Measurements from ENCODE around the gene CPEB3. TPM values are rescaled to one million over a fixed set of nuclear protein-coding genes. Genes with fewer than 3 reads are reported as not detected.

Gene CPEB3
- total and polyA plus RNA-seq, 9 of the 15 experiments (the other 6 are each of a cell fraction or from before 2014, with no cell fraction given): 0.15 to 1.2 (median 0.51) TPM

DNA sequence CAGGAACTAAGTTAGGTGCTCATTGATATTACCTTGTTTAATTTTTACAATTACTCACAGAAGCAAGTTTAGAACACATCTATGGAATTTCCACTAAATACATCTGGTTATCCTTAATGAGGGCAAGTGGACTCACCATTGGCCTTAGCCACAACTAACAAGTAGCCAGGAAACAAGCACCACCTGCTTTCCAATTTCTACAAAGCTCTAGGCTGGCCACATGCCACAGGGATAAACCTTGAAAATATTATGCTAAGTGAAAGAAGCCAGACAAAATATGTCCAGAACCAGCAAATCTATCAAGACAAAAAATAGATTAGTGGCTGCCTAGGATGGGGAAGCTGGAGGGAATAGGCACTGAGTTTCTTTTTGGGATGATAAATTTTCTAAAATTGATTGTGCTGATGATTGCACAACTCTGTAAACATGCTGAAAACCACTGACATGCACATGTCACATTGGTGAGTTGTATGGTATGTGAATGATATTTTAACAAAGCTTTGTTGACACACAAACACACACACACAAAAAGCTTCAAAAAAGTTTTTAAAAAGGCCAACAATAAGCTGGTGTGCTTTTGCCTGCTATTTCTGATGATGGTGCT, 179.4 kb downstream of the CPEB3 start:
- DNase-seq (ENCODE audit: extremely low read depth in 1 of 4, low spot score in 3 of 4) (no peak), ATAC-seq (no peak), FAIRE-seq (no peak)
- Histone ChIP-seq H3K9me3 (replicated peaks; ENCODE audit: control insufficient read depth, insufficient read depth, low read depth, low read length) (no peaks in the 10 kb centered on the region), H3K79me2 (ENCODE audit: control insufficient read depth, insufficient read depth, low read length) (no peaks in the 10 kb centered on the region), H3K27ac (ENCODE audit: extremely low read depth, low read depth, low read length) (no peak overlapping the region), H3K4me2 (ENCODE audit: insufficient read depth, low read length) (no peak overlapping the region), H4K20me1 (replicated peaks; ENCODE audit: control insufficient read depth, insufficient read depth, low read length) (no peaks in the 10 kb centered on the region), H3K9me1 (ENCODE audit: control insufficient read depth, insufficient read depth, low read length) (no peaks in the 10 kb centered on the region), H3K4me3 (no peak overlapping the region), H3K4me1 (replicated peaks in 1 of 2; ENCODE audit: control insufficient read depth in 2 of 2, insufficient read depth in 2 of 2, low read length in 2 of 2) (peaks cover 0 to 15% of the 10 kb centered on the region in 2 experiments; a peak in 3 of 5 replicates), H3K27me3 (ENCODE audit: control insufficient read depth in 2 of 2, insufficient read depth in 2 of 2, low read length in 2 of 2) (no peaks in the 10 kb centered on the region), H3K9ac (ENCODE audit: insufficient read depth in 1 of 2, low read depth in 2 of 2, low read length in 2 of 2) (no peak overlapping the region), H3K36me3 (ENCODE audit: control insufficient read depth, insufficient read depth, low read length) (no peaks in the 10 kb centered on the region), H2AFZ (ENCODE audit: low read depth, low read length) (no peak overlapping the region)
- ChIA-PET CTCF (ENCODE audit: low intra/inter-chr PET ratio) (no interaction called here), POLR2A (interaction anchor here (1.5 to 1.9 kb wide), 2 partner anchors 10 to 14 kb away, joined by 6 to 8 read pairs; no protein-coding TSS in a partner anchor)
- no peak for TF ChIP-seq ZNF431 (CRISPR knock-in tag; IDR thresholded peaks at IDR 0.05)
- 0 out of 4 replicates have a peak, but pooled peaks of 1 of the 2 experiments have one; percentile 22 for TF ChIP-seq FOXA3 (CRISPR knock-in tag; conservative IDR thresholded peaks at IDR 0.05 in 1 of 2, IDR thresholded peaks at IDR 0.05 in 1 of 2)
- TF ChIP-seq CEBPB (tag; IDR thresholded peaks at IDR 0.05): peak; percentile 72
- TF ChIP-seq, protein P1, sequence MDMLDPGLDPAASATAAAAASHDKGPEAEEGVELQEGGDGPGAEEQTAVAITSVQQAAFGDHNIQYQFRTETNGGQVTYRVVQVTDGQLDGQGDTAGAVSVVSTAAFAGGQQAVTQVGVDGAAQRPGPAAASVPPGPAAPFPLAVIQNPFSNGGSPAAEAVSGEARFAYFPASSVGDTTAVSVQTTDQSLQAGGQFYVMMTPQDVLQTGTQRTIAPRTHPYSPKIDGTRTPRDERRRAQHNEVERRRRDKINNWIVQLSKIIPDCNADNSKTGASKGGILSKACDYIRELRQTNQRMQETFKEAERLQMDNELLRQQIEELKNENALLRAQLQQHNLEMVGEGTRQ (CRISPR knock-in tag; IDR thresholded peaks at IDR 0.05): no peak
- TF ChIP-seq, protein P2, sequence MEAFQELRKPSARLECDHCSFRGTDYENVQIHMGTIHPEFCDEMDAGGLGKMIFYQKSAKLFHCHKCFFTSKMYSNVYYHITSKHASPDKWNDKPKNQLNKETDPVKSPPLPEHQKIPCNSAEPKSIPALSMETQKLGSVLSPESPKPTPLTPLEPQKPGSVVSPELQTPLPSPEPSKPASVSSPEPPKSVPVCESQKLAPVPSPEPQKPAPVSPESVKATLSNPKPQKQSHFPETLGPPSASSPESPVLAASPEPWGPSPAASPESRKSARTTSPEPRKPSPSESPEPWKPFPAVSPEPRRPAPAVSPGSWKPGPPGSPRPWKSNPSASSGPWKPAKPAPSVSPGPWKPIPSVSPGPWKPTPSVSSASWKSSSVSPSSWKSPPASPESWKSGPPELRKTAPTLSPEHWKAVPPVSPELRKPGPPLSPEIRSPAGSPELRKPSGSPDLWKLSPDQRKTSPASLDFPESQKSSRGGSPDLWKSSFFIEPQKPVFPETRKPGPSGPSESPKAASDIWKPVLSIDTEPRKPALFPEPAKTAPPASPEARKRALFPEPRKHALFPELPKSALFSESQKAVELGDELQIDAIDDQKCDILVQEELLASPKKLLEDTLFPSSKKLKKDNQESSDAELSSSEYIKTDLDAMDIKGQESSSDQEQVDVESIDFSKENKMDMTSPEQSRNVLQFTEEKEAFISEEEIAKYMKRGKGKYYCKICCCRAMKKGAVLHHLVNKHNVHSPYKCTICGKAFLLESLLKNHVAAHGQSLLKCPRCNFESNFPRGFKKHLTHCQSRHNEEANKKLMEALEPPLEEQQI (IDR thresholded peaks at IDR 0.05): no peak
- no peak for TF ChIP-seq BRD9 (IDR thresholded peaks at IDR 0.05; ENCODE audit: low read depth, partially characterized antibody)
- no peak for TF ChIP-seq CEBPG (CRISPR knock-in tag; IDR thresholded peaks at IDR 0.05)
- TF ChIP-seq CEBPG (tag; conservative IDR thresholded peaks at IDR 0.05 in 1 of 2, IDR thresholded peaks at IDR 0.05 in 1 of 2): peak; percentile 64 to 67
- intact Hi-C loops (cut with micrococcal nuclease): no loop called here
- no TSS peak for BruUV-seq (replicated peaks)
- in situ Hi-C loops (cut with MboI): no loop called here

Data from K562 (cell line).